ENCODE data around the gene SSC5D.
A peak's percentile ranks its signal among the peaks of the same experiment; 100 is the strongest.

The SSC5D gene

GRCh38 chr19:55535173-55535964 is 47.1 kb downstream of the SSC5D start:
- peak; percentile 8 for DNase-seq (ENCODE audit: low spot score)
- TF ChIP-seq CTCF (IDR thresholded peaks at IDR 0.05; ENCODE audit: extremely low read depth, missing control alignments) = no peak

GRCh38 chr19:55535965-55536350 is 47.7 kb downstream of the SSC5D start:
- TF ChIP-seq CTCF (IDR thresholded peaks at IDR 0.05; ENCODE audit: extremely low read depth, missing control alignments) = no peak
- peak; percentile 10 for DNase-seq (ENCODE audit: low spot score)

- DNase-seq (ENCODE audit: low spot score) = peak; percentile 11
- no peak for TF ChIP-seq CTCF (IDR thresholded peaks at IDR 0.05; ENCODE audit: extremely low read depth, missing control alignments)
Observed at GRCh38 chr19:55536366-55536765, 48.1 kb downstream of the SSC5D start.

DNA sequence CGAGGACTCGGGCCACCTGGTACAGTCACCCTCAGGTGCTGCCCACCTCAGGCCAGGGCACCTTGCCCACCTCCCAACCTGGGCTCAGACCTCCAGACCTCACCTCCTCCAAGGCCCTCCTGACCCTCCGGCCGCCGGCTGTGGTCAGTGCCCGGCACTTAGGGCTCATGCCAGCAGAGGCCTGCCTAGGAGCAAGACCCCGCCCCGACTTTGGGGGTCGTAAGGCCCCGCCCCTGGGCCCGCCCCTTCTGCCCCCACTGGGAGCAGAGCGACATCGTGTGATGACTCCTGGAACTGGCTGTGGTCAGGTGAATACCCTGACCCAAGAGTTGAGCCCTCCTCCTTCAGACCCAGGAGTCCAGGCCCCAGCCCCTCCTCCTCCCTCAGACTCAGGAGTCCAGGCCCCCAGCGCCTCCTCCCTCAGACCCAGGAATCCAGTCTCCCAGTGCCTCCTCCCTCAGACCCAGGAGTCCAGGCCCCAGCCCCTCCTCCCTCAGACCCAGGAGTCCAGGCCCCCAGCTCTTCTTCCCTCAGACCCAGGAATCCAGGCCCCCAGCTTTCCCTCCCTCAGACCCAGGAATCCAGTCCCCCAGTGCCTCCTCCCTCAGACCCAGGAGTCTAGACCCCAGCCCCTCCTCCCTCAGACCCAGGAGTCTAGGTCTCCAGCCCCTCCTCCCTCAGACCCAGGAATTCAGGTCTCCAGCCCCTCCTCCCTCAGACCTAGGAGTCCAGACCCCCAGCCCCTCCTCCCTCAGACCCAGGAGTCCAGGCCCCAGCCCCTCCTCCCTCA is 48.9 kb downstream of the SSC5D start, which contains the start of gene SBK2:
Gene SBK2, minus strand, starts transcription at position 183 of the 790 bp plus-strand sequence. CDS start 839 bp downstream, outside the sequence.
- DNase-seq (ENCODE audit: low spot score) = peak; percentile 45
- TF ChIP-seq CTCF (IDR thresholded peaks at IDR 0.05; ENCODE audit: extremely low read depth, missing control alignments) = no peak

DNA sequence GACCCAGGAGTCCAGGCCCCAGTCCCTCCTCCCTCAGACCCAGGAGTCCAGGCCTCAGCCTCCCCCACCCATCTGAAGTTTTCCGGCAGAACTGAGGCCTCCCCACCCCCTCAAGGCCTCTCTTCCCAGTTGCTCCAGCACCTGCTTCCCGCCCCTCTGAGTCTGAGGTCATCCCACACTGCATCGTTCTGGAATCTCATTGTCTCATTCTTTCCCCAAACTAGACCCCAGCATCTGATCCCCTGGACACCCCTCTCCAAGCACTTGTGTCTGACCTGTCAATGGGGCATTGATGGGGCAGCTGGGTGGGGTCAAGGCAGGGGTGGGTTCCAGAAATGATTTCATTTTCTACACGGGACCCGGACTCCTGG is 49.5 kb downstream of the SSC5D start:
- no peak for TF ChIP-seq CTCF (IDR thresholded peaks at IDR 0.05; ENCODE audit: extremely low read depth, missing control alignments)
- peak; percentile 26 for DNase-seq (ENCODE audit: low spot score)

DNA sequence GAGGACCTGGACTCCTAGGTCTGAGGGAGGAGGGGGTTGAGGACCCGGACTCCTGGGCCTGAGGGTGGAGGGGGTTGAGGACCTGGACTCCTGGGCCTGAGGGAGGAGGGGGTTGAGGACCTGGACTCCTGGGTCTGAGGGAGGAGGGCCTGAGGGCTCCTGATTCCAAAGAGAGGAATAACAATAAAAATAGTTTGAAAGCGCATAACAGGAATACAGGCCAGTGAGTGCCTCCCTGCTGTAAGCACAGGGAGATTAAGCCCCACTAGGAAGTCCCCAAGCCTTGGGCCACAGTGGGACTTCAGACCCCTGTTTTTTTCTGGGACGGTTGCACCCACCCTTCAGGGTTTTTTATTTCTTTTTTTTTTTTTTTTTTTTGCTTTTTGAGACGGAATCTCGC is 49.9 kb downstream of the SSC5D start:
- no peak for DNase-seq (ENCODE audit: low spot score)
- no peak for TF ChIP-seq CTCF (IDR thresholded peaks at IDR 0.05; ENCODE audit: extremely low read depth, missing control alignments)

Measured in GM20000 (cell line).